Measurements from ENCODE around the gene IMPA2. TPM values are rescaled to one million over a fixed set of nuclear protein-coding genes. Genes with fewer than 3 reads are reported as not detected.

Gene IMPA2
- total RNA-seq, 1 donor from 2014 or later, result 33.9 TPM

DNA sequence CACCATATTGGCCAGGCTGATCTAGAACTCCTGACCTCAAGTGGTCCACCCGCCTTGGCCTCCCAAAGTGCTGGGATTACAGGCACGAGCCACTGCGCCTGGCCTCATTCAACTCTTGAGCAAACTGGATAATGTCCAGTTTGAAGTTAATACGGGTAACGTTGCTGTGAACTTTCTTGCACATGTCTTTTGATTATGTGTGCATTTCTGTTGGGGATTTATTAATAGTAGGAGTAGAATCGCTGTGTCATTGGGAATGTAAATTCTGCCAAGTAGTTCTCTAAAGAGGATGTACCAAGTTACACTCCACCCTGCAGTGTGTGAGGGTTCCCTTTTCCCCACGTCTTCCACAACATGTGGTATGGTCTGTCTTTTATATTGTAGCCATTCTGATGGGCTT lies 6.2 kb downstream of the IMPA2 start:
- Histone ChIP-seq H3K9me3 (ENCODE audit: control insufficient read depth in 3 of 3, low read length in 3 of 3) (no peaks in the 10 kb centered on the region), H3K9ac (ENCODE audit: low read depth in 1 of 3, low read length in 3 of 3) (no peak overlapping the region), H3K4me3 (ENCODE audit: low read length in 3 of 3) (peak overlapping the region in 1 of 3 donors; percentile 23), H3K27me3 (ENCODE audit: control insufficient read depth in 3 of 3, insufficient read depth in 3 of 3, low read length in 3 of 3) (no peaks in the 10 kb centered on the region), H3K27ac (ENCODE audit: low read depth, low read length) (peak overlapping the region; percentile 81), H3K4me1 (ENCODE audit: control insufficient read depth in 3 of 3, insufficient read depth in 3 of 3, low read length in 3 of 3) (peaks cover 59 to 83% (median 80%) of the 10 kb centered on the region in 3 donors), H3K36me3 (ENCODE audit: control insufficient read depth in 3 of 3, insufficient read depth in 3 of 3, low read length in 3 of 3) (no peaks in the 10 kb centered on the region)

DNA sequence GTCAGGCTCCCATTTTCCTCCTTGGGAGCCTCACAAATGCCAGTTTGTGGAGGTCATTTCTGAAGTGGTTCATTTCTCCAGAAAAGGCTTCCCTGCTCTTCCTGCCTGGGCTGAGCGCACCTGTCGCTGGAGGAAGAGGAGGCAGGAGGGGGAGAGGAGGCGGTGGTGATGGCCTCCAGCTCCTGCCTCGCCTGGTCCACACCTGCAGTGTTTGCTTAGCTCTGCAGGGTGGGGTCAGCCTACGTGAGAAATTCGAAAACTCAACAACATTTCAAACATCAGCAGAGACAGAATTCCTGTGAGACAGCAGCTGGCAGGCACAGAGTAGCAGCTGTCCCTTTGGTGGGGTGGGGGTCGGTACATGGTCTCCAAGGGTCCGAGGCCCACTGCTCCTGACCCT lies 7.9 kb downstream of the IMPA2 start:
- H3K9me3 ChIP-seq (ENCODE audit: control insufficient read depth in 3 of 3, low read length in 3 of 3), result no peaks in the 10 kb centered on the region
- no peaks in the 10 kb centered on the region for H3K27me3 ChIP-seq (ENCODE audit: control insufficient read depth in 3 of 3, insufficient read depth in 3 of 3, low read length in 3 of 3)
- peak overlapping the region in 2 of 3 donors; percentile 57 to 62 for H3K9ac ChIP-seq (ENCODE audit: low read depth in 1 of 3, low read length in 3 of 3)
- peaks cover 52 to 79% (median 79%) of the 10 kb centered on the region in 3 donors for H3K4me1 ChIP-seq (ENCODE audit: control insufficient read depth in 3 of 3, insufficient read depth in 3 of 3, low read length in 3 of 3)
- peak overlapping the region in 1 of 3 donors; percentile 32 for H3K4me3 ChIP-seq (ENCODE audit: low read length in 3 of 3)
- H3K36me3 ChIP-seq (ENCODE audit: control insufficient read depth in 3 of 3, insufficient read depth in 3 of 3, low read length in 3 of 3), result no peaks in the 10 kb centered on the region
- peak overlapping the region; percentile 81 for H3K27ac ChIP-seq (ENCODE audit: low read depth, low read length)

DNA sequence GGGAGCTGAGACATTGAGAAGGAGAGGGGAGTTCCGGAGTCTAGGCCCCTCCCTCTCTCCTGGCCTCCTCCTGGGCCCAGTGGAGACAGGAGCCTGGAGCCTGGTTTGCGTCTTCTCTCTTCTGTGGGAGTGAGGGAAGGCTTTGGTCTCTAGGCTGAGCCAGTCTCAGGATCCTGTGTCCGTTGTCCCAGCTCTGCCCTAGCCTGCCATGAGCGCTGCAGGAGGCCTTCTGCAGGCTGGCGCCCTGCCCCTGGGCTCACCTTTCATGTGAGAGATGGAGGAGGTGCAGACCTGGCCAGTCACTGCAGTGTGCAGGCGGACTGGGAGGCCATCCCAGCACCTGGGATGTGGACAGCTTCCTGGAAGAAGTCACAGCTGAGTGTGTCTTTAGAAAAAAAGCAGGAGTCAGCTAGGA lies 8.7 kb downstream of the IMPA2 start:
- no peaks in the 10 kb centered on the region for H3K9me3 ChIP-seq (ENCODE audit: control insufficient read depth in 3 of 3, low read length in 3 of 3)
- H3K27me3 ChIP-seq (ENCODE audit: control insufficient read depth in 3 of 3, insufficient read depth in 3 of 3, low read length in 3 of 3), result no peaks in the 10 kb centered on the region
- H3K4me1 ChIP-seq (ENCODE audit: control insufficient read depth in 3 of 3, insufficient read depth in 3 of 3, low read length in 3 of 3), result peaks cover 59 to 86% (median 84%) of the 10 kb centered on the region in 3 donors
- H3K36me3 ChIP-seq (ENCODE audit: control insufficient read depth in 3 of 3, insufficient read depth in 3 of 3, low read length in 3 of 3), result no peaks in the 10 kb centered on the region
- peak overlapping the region in 2 of 3 donors; percentile 22 to 32 for H3K4me3 ChIP-seq (ENCODE audit: low read length in 3 of 3)
- H3K9ac ChIP-seq (ENCODE audit: low read depth in 1 of 3, low read length in 3 of 3), result peak overlapping the region; percentile 57 to 62 (median 57)
- H3K27ac ChIP-seq (ENCODE audit: low read depth, low read length), result peak overlapping the region; percentile 81

DNA sequence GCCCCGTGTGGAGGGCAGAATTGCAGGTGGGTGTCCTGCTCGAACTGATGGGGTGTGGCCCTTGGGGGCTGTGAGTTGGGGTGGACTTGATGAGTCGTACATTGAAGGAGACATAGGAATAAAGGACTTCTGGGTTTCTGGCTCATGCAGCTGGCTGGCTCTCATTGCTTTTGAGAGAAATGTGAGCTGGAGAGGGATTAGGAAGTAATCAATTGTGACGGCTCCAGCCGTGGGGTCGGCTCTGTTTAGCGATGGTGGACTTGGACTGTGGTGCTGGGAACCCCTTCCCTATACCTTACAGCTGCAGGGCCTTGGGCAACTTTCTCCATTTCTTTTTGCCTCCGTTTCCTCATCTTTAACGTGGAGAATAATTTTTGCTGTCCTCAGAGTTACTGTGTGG lies 9.2 kb downstream of the IMPA2 start:
- no peaks in the 10 kb centered on the region for H3K9me3 ChIP-seq (ENCODE audit: control insufficient read depth in 3 of 3, low read length in 3 of 3)
- H3K27ac ChIP-seq (ENCODE audit: low read depth, low read length), result peak overlapping the region; percentile 81
- no peaks in the 10 kb centered on the region for H3K36me3 ChIP-seq (ENCODE audit: control insufficient read depth in 3 of 3, insufficient read depth in 3 of 3, low read length in 3 of 3)
- no peaks in the 10 kb centered on the region for H3K27me3 ChIP-seq (ENCODE audit: control insufficient read depth in 3 of 3, insufficient read depth in 3 of 3, low read length in 3 of 3)
- peak overlapping the region in 1 of 3 donors; percentile 50 for H3K9ac ChIP-seq (ENCODE audit: low read depth in 1 of 3, low read length in 3 of 3)
- peaks cover 63 to 89% (median 87%) of the 10 kb centered on the region in 3 donors for H3K4me1 ChIP-seq (ENCODE audit: control insufficient read depth in 3 of 3, insufficient read depth in 3 of 3, low read length in 3 of 3)
- no peak overlapping the region for H3K4me3 ChIP-seq (ENCODE audit: low read length in 3 of 3)

DNA sequence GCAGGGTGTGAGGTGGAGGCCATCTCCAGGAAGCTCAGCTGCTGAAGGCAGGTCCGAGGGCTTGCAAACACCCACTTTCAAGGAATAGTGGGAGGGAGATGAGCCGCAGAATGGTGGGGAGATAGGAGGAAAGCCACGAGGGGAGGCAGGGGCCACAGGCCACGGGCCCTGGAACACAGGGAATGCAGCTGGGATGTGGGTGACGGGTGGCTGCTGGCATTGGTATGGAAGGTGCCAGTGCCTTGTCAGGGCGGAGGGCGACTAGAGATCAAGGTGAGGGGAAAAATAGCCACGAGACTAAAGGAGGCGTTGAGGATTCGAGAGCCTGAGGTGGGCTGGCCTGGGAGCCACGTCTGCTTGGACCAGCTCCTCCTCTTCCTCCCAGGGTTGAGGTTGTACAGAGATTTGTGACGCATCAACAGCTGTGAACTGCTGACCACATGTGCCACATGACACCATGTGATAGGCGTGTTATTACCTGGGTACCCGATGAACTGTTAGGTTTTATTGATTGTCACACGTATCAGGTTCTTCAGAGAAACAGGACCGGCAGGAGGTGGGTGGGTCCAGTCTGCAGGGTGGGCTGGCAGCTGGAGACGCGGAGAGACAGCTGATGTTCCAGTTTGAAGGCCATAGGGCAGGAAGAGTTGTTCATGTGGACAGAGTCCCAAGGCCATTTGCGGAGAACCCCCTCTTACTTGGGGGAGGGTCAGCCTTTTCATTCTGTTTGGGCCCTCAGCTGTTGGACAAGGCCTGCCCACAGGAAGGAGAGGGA lies 9.9 kb downstream of the IMPA2 start:
- H3K36me3 ChIP-seq (ENCODE audit: control insufficient read depth in 3 of 3, insufficient read depth in 3 of 3, low read length in 3 of 3), result no peaks in the 10 kb centered on the region
- peak overlapping the region; percentile 81 for H3K27ac ChIP-seq (ENCODE audit: low read depth, low read length)
- H3K9me3 ChIP-seq (ENCODE audit: control insufficient read depth in 3 of 3, low read length in 3 of 3), result no peaks in the 10 kb centered on the region
- no peaks in the 10 kb centered on the region for H3K27me3 ChIP-seq (ENCODE audit: control insufficient read depth in 3 of 3, insufficient read depth in 3 of 3, low read length in 3 of 3)
- H3K9ac ChIP-seq (ENCODE audit: low read depth in 1 of 3, low read length in 3 of 3), result peak overlapping the region in 1 of 3 donors; percentile 50
- peaks cover 60 to 89% (median 87%) of the 10 kb centered on the region in 3 donors for H3K4me1 ChIP-seq (ENCODE audit: control insufficient read depth in 3 of 3, insufficient read depth in 3 of 3, low read length in 3 of 3)
- no peak overlapping the region for H3K4me3 ChIP-seq (ENCODE audit: low read length in 3 of 3)

DNA sequence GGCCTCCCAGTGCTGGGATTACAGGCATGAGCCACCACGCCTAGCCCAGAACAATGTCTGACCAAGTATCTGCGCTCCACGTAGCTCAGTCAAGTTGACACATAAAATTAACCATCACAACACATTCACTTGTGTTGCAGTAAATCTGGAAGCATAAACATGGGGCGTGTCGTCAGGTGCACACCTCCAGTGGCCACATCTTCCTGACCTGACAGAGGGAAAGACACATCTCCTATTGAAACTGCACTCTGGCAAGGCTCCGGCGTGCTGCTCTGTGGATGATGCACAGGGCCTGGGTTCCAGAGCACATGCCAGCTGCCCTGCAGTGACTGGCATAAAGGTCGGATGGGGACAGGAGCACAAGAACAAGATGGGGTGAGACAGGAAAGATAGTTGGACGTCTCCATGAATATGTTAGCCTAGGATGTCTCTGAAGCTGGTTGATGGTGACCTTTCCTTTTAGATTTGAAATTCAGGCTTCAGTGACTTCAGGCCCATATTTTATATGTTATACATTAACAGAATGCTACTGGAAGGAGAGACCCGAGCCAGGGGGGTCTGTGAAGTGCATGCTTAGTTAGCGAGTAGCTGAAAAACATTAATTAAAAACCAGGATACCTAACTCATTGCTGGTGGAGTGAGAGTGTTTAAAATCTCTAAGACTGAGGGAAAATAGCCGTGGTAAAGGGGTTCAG lies 10.9 kb downstream of the IMPA2 start:
- Histone ChIP-seq H3K27ac (ENCODE audit: low read depth, low read length) (no peak overlapping the region), H3K9ac (ENCODE audit: low read depth in 1 of 3, low read length in 3 of 3) (peak overlapping the region in 1 of 3 donors; percentile 40), H3K36me3 (ENCODE audit: control insufficient read depth in 3 of 3, insufficient read depth in 3 of 3, low read length in 3 of 3) (no peaks in the 10 kb centered on the region), H3K4me1 (ENCODE audit: control insufficient read depth in 3 of 3, insufficient read depth in 3 of 3, low read length in 3 of 3) (peaks cover 60 to 89% (median 88%) of the 10 kb centered on the region in 3 donors), H3K4me3 (ENCODE audit: low read length in 3 of 3) (no peak overlapping the region), H3K9me3 (ENCODE audit: control insufficient read depth in 3 of 3, low read length in 3 of 3) (no peaks in the 10 kb centered on the region), H3K27me3 (ENCODE audit: control insufficient read depth in 3 of 3, insufficient read depth in 3 of 3, low read length in 3 of 3) (no peaks in the 10 kb centered on the region)

DNA sequence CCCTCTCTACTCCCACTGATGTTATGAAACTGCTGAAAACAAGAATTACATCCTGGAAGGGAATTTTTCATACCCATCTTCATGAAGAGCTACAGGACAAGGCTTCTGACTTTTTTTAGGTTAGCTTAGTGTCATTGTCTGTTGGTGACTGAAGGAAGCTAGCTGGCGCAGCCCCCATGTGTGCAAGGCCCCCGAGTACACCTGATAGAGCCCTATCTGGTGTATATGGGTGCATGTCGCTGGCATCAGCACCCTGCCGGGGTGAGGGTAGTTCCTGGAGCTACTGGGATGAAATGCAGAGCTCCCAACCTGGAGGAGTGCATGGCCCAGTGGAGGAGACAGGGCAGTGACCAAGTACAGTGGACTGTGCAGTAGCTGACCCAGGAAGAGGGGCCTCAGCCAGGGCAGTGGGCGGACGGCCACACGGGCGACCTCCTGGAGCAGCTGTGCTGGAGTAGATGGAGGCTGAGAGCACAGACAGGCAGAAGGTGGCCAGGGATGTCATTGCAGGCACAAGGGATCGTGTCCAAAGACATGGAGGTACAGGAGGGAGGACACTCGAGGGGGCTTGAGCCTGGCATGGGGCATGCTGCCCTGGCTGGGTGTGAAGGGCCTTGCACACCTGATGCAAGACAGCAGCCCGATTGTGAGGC lies 12.1 kb downstream of the IMPA2 start:
- Histone ChIP-seq H3K4me1 (ENCODE audit: control insufficient read depth in 3 of 3, insufficient read depth in 3 of 3, low read length in 3 of 3) (peaks cover 69 to 92% (median 91%) of the 10 kb centered on the region in 3 donors), H3K9ac (ENCODE audit: low read depth in 1 of 3, low read length in 3 of 3) (no peak overlapping the region), H3K27ac (ENCODE audit: low read depth, low read length) (peak overlapping the region; percentile 18), H3K36me3 (ENCODE audit: control insufficient read depth in 3 of 3, insufficient read depth in 3 of 3, low read length in 3 of 3) (no peaks in the 10 kb centered on the region), H3K9me3 (ENCODE audit: control insufficient read depth in 3 of 3, low read length in 3 of 3) (no peaks in the 10 kb centered on the region), H3K4me3 (ENCODE audit: low read length in 3 of 3) (no peak overlapping the region), H3K27me3 (ENCODE audit: control insufficient read depth in 3 of 3, insufficient read depth in 3 of 3, low read length in 3 of 3) (no peaks in the 10 kb centered on the region)

DNA sequence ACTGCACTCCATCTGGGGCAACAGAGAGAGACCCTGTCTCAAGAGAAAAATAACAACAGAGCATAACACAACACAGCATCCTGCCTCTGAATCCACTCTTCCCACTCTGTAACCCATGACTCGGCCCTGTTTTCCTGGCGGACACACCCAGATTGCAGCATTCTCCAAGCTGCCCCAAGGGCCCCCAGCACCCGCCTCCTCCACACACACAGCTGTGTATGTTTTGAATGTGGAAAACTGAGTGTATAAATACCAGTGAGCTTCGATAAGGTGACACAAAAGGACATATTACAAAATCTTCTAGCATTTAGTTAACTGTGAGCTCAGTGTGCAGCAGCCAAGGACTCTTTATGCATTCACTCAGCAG lies 13.0 kb downstream of the IMPA2 start:
- peak overlapping the region in 2 of 3 donors; percentile 32 to 71 for H3K9ac ChIP-seq (ENCODE audit: low read depth in 1 of 3, low read length in 3 of 3)
- H3K4me1 ChIP-seq (ENCODE audit: control insufficient read depth in 3 of 3, insufficient read depth in 3 of 3, low read length in 3 of 3), result peaks cover 67 to 89% (median 88%) of the 10 kb centered on the region in 3 donors
- H3K9me3 ChIP-seq (ENCODE audit: control insufficient read depth in 3 of 3, low read length in 3 of 3), result no peaks in the 10 kb centered on the region
- H3K36me3 ChIP-seq (ENCODE audit: control insufficient read depth in 3 of 3, insufficient read depth in 3 of 3, low read length in 3 of 3), result no peaks in the 10 kb centered on the region
- peak overlapping the region; percentile 73 for H3K27ac ChIP-seq (ENCODE audit: low read depth, low read length)
- H3K27me3 ChIP-seq (ENCODE audit: control insufficient read depth in 3 of 3, insufficient read depth in 3 of 3, low read length in 3 of 3), result no peaks in the 10 kb centered on the region
- H3K4me3 ChIP-seq (ENCODE audit: low read length in 3 of 3), result peak overlapping the region in 1 of 3 donors; percentile 49

DNA sequence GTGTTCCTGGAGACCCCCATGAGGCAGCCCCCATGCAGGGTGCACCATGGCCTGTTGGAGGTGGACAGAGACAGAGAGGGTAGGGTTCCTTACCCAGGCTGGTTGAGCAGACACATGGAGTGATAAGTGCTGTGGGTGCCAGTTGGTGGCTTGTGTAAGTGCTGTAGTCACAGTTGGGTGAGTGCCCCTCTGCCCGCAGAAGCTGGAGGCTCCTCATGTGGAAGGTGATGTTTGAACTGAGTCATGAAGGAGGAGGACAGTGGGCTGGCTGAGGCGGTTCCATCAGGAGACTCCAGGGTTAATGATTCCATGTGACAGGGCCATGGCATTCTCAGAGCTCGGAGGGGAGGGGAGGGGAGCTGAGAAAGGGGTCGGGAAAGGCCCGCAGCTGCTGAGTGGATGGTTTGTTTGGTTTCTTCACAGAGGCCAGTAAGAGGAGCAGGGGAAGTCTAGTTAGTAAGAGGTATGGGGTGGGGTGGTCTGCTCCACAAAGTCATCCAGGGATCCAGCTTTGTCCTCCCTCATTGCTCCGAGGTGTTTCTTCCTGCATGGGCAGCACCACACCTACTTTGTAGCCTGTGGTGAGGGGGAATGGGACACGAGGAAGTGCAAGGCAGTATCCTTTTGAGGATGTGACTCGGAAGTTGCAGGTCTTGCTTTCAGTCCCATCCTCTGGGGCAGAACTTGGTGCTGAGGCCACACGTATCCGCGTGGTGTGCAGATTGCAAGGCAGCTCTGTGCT lies 13.6 kb downstream of the IMPA2 start:
- no peaks in the 10 kb centered on the region for H3K36me3 ChIP-seq (ENCODE audit: control insufficient read depth in 3 of 3, insufficient read depth in 3 of 3, low read length in 3 of 3)
- H3K4me1 ChIP-seq (ENCODE audit: control insufficient read depth in 3 of 3, insufficient read depth in 3 of 3, low read length in 3 of 3), result peaks cover 61 to 85% (median 85%) of the 10 kb centered on the region in 3 donors
- H3K9ac ChIP-seq (ENCODE audit: low read depth in 1 of 3, low read length in 3 of 3), result peak overlapping the region; percentile 22 to 71 (median 32)
- no peaks in the 10 kb centered on the region for H3K9me3 ChIP-seq (ENCODE audit: control insufficient read depth in 3 of 3, low read length in 3 of 3)
- peak overlapping the region; percentile 73 for H3K27ac ChIP-seq (ENCODE audit: low read depth, low read length)
- H3K4me3 ChIP-seq (ENCODE audit: low read length in 3 of 3), result peak overlapping the region; percentile 9 to 49 (median 34)
- no peaks in the 10 kb centered on the region for H3K27me3 ChIP-seq (ENCODE audit: control insufficient read depth in 3 of 3, insufficient read depth in 3 of 3, low read length in 3 of 3)
